ENCODE measurements around the gene CNPY4. TPM values are rescaled to one million over a fixed set of nuclear protein-coding genes. Genes with fewer than 3 reads are reported as not detected.

CNPY4 gene
- total RNA-seq, 1 experiment from 2014 or later = 13.0 TPM

DNA sequence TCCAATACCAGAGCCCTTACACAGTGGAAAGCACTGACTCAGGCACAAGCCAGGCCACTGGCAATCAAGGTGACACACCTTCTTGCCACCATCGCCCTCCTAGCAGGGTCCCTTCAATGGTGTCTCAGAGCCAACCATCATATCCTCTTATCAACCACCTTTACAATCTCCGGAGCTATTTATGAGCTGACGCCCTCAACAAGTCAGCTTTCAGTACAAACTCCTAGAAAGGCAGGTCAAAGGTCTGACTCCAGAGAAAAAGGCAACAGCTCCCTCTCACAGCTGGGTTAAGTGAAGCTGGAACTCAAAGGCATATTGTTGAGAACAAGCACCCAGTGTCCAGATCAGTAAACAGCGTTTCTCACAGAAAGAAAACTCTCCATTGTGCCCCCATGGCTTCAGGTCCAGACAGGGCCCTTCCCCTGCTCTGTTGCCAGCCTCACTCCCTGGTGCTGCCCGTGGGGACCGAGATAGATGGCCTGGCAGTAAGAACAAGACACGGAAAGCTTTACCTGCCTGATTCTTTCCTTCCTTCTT lies 40.3 kb upstream of the CNPY4 start:
- H3K4me1 ChIP-seq (ENCODE audit: low read length) = peaks cover 18% of the 10 kb centered on the region
- H3K36me3 ChIP-seq (ENCODE audit: insufficient read depth, low read length) = peaks cover 55% of the 10 kb centered on the region
- H3K4me3 ChIP-seq (ENCODE audit: low read length) = no peak overlapping the region
- 0 out of 2 replicates have a peak, but pooled peaks cover 4% of the 10 kb centered on the region for H3K9me3 ChIP-seq (ENCODE audit: low read length)
- no peak overlapping the region for H3K9ac ChIP-seq (ENCODE audit: low read length)
- H2AFZ ChIP-seq (ENCODE audit: low read length) = no peak overlapping the region
- no peak overlapping the region for H3K27ac ChIP-seq (ENCODE audit: low read length)
- H3K9me2 ChIP-seq (replicated peaks; ENCODE audit: insufficient read depth, low read length) = no peaks in the 10 kb centered on the region
- H3K4me2 ChIP-seq (ENCODE audit: low read depth, low read length, poor library complexity, severe bottlenecking) = no peak overlapping the region
- no peaks in the 10 kb centered on the region for H4K20me1 ChIP-seq (ENCODE audit: insufficient read depth, low read depth, low read length)
- H3K79me2 ChIP-seq (ENCODE audit: low read length) = peaks cover 45% of the 10 kb centered on the region
- no peaks in the 10 kb centered on the region for H3K27me3 ChIP-seq (ENCODE audit: low read length)
- no peak for DNase-seq

DNA sequence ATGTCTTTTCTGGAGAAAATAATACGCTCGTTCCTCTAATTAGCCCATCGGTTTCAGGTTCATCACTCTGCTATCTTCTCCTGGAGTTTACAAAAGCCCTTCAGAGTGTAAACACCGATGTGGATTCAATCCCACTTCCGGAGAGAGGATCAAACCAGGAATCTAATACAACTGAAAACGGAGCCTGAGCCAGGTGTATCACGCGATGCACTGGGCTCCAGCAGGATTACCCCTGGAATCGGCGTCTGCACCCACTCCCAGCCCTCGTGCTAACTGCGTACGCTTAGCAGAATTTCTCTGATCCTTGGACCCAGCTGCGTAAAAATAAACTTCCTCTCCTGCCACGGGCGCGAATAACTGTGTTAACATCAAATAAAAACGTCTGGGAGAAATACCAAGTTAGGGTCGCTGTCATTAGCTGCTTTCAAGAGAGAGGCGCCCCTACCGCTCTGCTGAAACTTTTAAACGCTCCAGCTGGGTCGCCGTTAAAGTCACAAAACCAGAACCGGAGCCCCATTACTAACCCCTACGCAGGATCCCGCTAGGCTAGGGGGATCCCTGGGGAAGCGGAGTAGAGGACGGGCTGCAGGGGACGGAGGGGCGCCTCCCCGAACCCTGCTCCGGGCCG lies 38.4 kb upstream of the CNPY4 start:
- DNase-seq = peak; percentile 57
- peak overlapping the region; percentile 38; the same call in 1 of the 2 replicates for H3K27ac ChIP-seq (ENCODE audit: low read length)
- no peaks in the 10 kb centered on the region for H3K9me2 ChIP-seq (replicated peaks; ENCODE audit: insufficient read depth, low read length)
- H3K4me1 ChIP-seq (ENCODE audit: low read length) = peaks cover 18% of the 10 kb centered on the region
- peak overlapping the region; percentile 98 for H3K4me3 ChIP-seq (ENCODE audit: low read length)
- peaks cover 35% of the 10 kb centered on the region for H3K36me3 ChIP-seq (ENCODE audit: insufficient read depth, low read length)
- peak overlapping the region; percentile 96 for H3K9ac ChIP-seq (ENCODE audit: low read length)
- no peak overlapping the region for H2AFZ ChIP-seq (ENCODE audit: low read length)
- H3K9me3 ChIP-seq (ENCODE audit: low read length) = no peaks in the 10 kb centered on the region
- H3K79me2 ChIP-seq (ENCODE audit: low read length) = peaks cover 42% of the 10 kb centered on the region
- no peaks in the 10 kb centered on the region for H3K27me3 ChIP-seq (ENCODE audit: low read length)
- H3K4me2 ChIP-seq (ENCODE audit: low read depth, low read length, poor library complexity, severe bottlenecking) = peak overlapping the region; percentile 95
- no peaks in the 10 kb centered on the region for H4K20me1 ChIP-seq (ENCODE audit: insufficient read depth, low read depth, low read length)

DNA sequence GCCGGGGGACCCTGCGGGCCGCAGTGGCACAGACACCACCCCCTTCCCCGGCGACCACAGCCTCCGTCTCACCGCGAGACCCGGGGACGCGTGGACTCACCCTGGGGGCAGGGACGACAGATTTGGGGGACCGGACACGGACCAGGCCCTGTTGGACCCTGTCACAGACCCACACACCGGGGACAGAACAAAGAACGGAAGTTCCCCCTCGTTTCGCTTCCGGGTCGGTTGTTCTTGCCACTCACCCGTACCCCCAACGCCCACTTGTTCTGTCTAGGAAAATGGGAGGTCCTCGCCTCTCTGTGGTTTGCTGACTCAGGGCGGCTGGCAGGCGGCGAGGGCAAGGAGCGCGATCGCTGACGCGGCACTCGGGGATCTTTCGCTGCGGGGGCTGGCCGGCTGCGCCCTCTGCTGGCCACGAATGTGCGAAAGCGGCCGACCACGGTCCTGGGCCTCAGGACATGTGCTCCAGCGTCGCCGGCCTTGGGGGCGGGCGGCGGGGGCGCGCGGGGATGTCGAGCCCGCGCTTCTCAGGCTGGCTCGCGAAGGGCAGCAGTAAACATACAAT lies 37.8 kb upstream of the CNPY4 start, which contains the start of gene ZNF3:
Gene ZNF3 (minus strand): TSS at position 189 of the 568 bp plus-strand sequence. CDS start 4,366 bp downstream, outside the sequence.
- peak; percentile 99 for DNase-seq
- H3K4me2 ChIP-seq (ENCODE audit: low read depth, low read length, poor library complexity, severe bottlenecking) = peak within 1 kb of the TSS; percentile 95
- peak within 1 kb of the TSS; percentile 38; the same call in 1 of the 2 replicates for H3K27ac ChIP-seq (ENCODE audit: low read length)
- peaks cover 18% of the 10 kb centered on the region for H3K4me1 ChIP-seq (ENCODE audit: low read length)
- no peaks in the 10 kb centered on the region for H4K20me1 ChIP-seq (ENCODE audit: insufficient read depth, low read depth, low read length)
- peak within 1 kb of the TSS; percentile 96 for H3K9ac ChIP-seq (ENCODE audit: low read length)
- no peaks in the 10 kb centered on the region for H3K9me3 ChIP-seq (ENCODE audit: low read length)
- peaks cover 42% of the 10 kb centered on the region for H3K79me2 ChIP-seq (ENCODE audit: low read length)
- no peaks in the 10 kb centered on the region for H3K9me2 ChIP-seq (replicated peaks; ENCODE audit: insufficient read depth, low read length)
- H3K4me3 ChIP-seq (ENCODE audit: low read length) = peak within 1 kb of the TSS; percentile 98
- no peaks in the 10 kb centered on the region for H3K27me3 ChIP-seq (ENCODE audit: low read length)
- H3K36me3 ChIP-seq (ENCODE audit: insufficient read depth, low read length) = peaks cover 31% of the 10 kb centered on the region
- peak within 1 kb of the TSS; percentile 58 for H2AFZ ChIP-seq (ENCODE audit: low read length)

DNA sequence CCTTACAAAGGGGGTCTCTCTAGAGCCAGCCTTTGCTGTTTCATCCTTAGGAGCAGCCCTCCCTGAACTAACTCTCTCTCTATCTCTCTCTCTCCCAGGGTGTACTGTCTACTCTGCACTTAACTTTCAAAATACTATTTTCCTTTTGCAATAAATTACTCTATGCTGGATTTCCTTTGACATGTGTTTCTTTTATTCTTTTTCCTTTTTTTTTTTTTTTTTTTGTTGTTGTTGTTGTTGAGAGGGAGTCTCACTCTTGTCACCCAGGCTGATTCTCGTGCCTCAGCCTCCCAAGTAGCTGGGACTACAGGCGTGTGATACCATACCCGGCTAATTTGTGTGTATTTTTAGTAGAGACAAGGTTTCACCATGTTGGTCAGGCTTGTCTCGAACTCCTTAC lies 36.5 kb upstream of the CNPY4 start:
- H3K4me3 ChIP-seq (ENCODE audit: low read length) = no peak overlapping the region
- H3K9me3 ChIP-seq (ENCODE audit: low read length) = no peaks in the 10 kb centered on the region
- peaks cover 33% of the 10 kb centered on the region for H3K79me2 ChIP-seq (ENCODE audit: low read length)
- no peak overlapping the region for H2AFZ ChIP-seq (ENCODE audit: low read length)
- H3K36me3 ChIP-seq (ENCODE audit: insufficient read depth, low read length) = peaks cover 21% of the 10 kb centered on the region
- H3K9me2 ChIP-seq (replicated peaks; ENCODE audit: insufficient read depth, low read length) = no peaks in the 10 kb centered on the region
- peak overlapping the region; percentile 64 for H3K4me2 ChIP-seq (ENCODE audit: low read depth, low read length, poor library complexity, severe bottlenecking)
- no peak for DNase-seq
- H3K27me3 ChIP-seq (ENCODE audit: low read length) = no peaks in the 10 kb centered on the region
- H3K27ac ChIP-seq (ENCODE audit: low read length) = no peak overlapping the region
- H3K9ac ChIP-seq (ENCODE audit: low read length) = no peak overlapping the region
- peaks cover 19% of the 10 kb centered on the region for H3K4me1 ChIP-seq (ENCODE audit: low read length)
- no peaks in the 10 kb centered on the region for H4K20me1 ChIP-seq (ENCODE audit: insufficient read depth, low read depth, low read length)

DNA sequence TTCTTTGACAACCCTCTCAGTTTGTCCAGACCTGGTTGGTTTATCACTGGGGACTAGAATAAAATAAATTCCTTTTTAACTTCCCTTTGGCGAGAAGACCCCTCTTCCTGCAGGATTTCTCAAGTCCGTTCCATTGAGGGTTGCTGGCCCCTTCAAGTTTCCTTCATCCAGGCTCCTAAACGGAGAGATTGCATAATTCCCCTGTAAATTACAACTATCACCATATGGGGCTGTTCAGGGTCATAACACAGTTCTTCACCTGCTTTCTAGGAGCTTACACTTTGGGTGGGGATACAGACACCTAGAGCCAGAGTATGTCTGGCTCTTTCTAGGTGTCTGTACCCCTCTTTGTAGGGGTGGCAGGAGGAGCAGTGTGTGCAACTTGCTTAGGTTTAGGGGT lies 33.9 kb upstream of the CNPY4 start:
- Histone ChIP-seq H3K9ac (ENCODE audit: low read length) (no peak overlapping the region), H3K36me3 (ENCODE audit: insufficient read depth, low read length) (no peaks in the 10 kb centered on the region; the same call in 1 of the 2 replicates)

DNA sequence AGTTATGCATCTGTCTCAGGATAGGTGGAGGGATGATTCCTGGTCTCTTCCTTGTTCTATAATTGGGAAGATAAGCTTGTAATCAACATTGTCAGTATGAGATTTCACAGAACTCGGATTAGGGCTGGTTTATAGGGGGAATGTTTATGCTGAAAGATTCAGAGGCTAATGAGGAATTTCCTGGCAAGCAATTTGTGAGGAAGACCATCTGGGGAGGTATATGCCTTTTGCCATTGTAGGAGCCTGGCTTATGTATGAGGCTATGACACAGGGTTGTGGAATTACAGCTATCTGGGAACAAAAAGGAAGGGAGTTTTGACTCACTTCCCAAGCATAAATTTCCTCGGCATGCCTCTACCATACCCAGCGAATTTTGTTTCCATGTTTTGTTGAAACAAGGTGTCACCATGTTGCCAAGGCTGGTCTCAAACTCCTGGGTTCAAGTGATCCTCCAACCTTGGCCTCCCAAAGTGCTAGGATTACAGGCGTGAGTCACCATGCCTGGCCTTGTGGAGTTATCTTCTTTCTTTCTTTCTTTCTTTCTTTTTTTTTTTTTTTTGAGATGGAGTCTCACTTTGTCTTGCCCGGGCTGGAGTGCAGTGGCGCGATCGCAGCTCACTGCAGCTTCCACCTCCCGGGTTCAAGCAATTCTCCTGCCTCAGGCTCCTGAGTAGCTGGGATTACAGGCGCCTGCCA lies 32.2 kb upstream of the CNPY4 start:
- Histone ChIP-seq H3K79me2 (ENCODE audit: low read length) (peaks cover 11% of the 10 kb centered on the region), H3K27me3 (ENCODE audit: low read length) (no peaks in the 10 kb centered on the region), H4K20me1 (ENCODE audit: insufficient read depth, low read depth, low read length) (no peaks in the 10 kb centered on the region), H3K9ac (ENCODE audit: low read length) (no peak overlapping the region), H2AFZ (ENCODE audit: low read length) (no peak overlapping the region), H3K4me1 (ENCODE audit: low read length) (peaks cover 27% of the 10 kb centered on the region), H3K4me2 (ENCODE audit: low read depth, low read length, poor library complexity, severe bottlenecking) (no peak overlapping the region), H3K9me2 (replicated peaks; ENCODE audit: insufficient read depth, low read length) (no peaks in the 10 kb centered on the region), H3K9me3 (ENCODE audit: low read length) (no peaks in the 10 kb centered on the region), H3K27ac (ENCODE audit: low read length) (no peak overlapping the region), H3K36me3 (ENCODE audit: insufficient read depth, low read length) (no peaks in the 10 kb centered on the region; the same call in 1 of the 2 replicates), H3K4me3 (ENCODE audit: low read length) (no peak overlapping the region)
- DNase-seq = no peak

More for the DNA sequence above, 33.9 kb upstream of the CNPY4 start:
- peaks cover 21% of the 10 kb centered on the region for H3K79me2 ChIP-seq (ENCODE audit: low read length)
- no peak for DNase-seq
- no peak overlapping the region for H3K27ac ChIP-seq (ENCODE audit: low read length)
- H3K4me2 ChIP-seq (ENCODE audit: low read depth, low read length, poor library complexity, severe bottlenecking) = no peak overlapping the region
- H2AFZ ChIP-seq (ENCODE audit: low read length) = no peak overlapping the region
- H3K27me3 ChIP-seq (ENCODE audit: low read length) = no peaks in the 10 kb centered on the region
- H3K9me3 ChIP-seq (ENCODE audit: low read length) = no peaks in the 10 kb centered on the region
- H3K9me2 ChIP-seq (replicated peaks; ENCODE audit: insufficient read depth, low read length) = no peaks in the 10 kb centered on the region
- no peaks in the 10 kb centered on the region for H4K20me1 ChIP-seq (ENCODE audit: insufficient read depth, low read depth, low read length)
- H3K4me1 ChIP-seq (ENCODE audit: low read length) = peaks cover 32% of the 10 kb centered on the region
- H3K4me3 ChIP-seq (ENCODE audit: low read length) = no peak overlapping the region

DNA sequence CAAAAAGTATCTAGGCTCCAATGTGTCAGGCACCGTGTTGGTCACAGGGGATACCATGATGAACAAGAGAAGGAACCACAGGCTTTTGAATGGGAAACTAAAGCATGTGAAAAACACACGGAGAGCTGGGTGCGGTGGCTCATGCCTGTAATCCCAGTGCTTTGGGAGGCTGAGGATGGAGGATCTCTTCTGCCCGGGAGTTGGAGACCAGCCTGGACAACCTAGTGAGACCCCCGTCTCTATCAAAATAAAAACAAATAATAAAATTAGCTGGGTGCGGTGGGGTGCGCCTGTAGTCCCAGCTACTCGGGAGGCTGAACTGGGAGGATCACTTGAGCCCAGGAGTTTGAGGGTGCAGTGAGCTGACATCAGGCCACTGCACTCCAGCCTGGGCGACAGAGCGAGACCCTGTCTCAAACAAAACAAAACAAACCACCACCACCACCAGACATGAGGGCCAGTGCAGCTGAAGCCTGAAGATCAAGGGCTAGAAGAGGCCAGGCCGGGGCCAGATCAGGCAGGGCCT lies 31.3 kb upstream of the CNPY4 start:
- H3K36me3 ChIP-seq (ENCODE audit: insufficient read depth, low read length) = peaks cover 4% of the 10 kb centered on the region; the same call in 1 of the 2 replicates

More for the DNA sequence above, 31.3 kb upstream of the CNPY4 start:
- Histone ChIP-seq H3K4me3 (ENCODE audit: low read length) (peak overlapping the region; percentile 96), H3K27me3 (ENCODE audit: low read length) (no peaks in the 10 kb centered on the region), H3K27ac (ENCODE audit: low read length) (peak overlapping the region; percentile 55; the same call in 1 of the 2 replicates), H4K20me1 (ENCODE audit: insufficient read depth, low read depth, low read length) (no peaks in the 10 kb centered on the region), H3K4me2 (ENCODE audit: low read depth, low read length, poor library complexity, severe bottlenecking) (peak overlapping the region; percentile 96), H3K79me2 (ENCODE audit: low read length) (peaks cover 11% of the 10 kb centered on the region), H3K9me3 (ENCODE audit: low read length) (no peaks in the 10 kb centered on the region), H2AFZ (ENCODE audit: low read length) (peak overlapping the region; percentile 77), H3K9me2 (replicated peaks; ENCODE audit: insufficient read depth, low read length) (no peaks in the 10 kb centered on the region), H3K9ac (ENCODE audit: low read length) (peak overlapping the region; percentile 94), H3K4me1 (ENCODE audit: low read length) (peaks cover 20% of the 10 kb centered on the region)
- peak; percentile 59 for DNase-seq

All from Karpas-422 (cell line).